Astrocyte (in vitro differentiated cells and primary cell): ENCODE data around the gene LINC00632. TPM values are rescaled to one million over a fixed set of nuclear protein-coding genes. Genes with fewer than 3 reads are reported as not detected.

Experiments used
- DNase-seq: peaks from one replicate; pipeline ENCODE4 v3.0.0-alpha.2; 2010; ENCODE audit warnings: low read depth
- FAIRE-seq: peaks from 2 replicates; lab custom pipeline; 2011; peaks lifted over from hg19 to GRCh38; lab: Jason Lieb, UNC
- H2AFZ ChIP-seq: 2 replicates; pipeline ENCODE4 v1.6.0; 2012; ENCODE audit warnings: low read depth, low read length, inconsistent platforms
- H3K27ac ChIP-seq: 2 replicates; pipeline ENCODE4 v1.5.1; 2011; ENCODE audit warnings: low read depth, low read length, inconsistent platforms
- H3K27me3 ChIP-seq: 2 replicates; pipeline ENCODE4 v1.6.0; 2011; ENCODE audit warnings: low read length, inconsistent platforms; ENCODE audit not compliant: insufficient read depth
- H3K36me3 ChIP-seq: 2 replicates; pipeline ENCODE4 v1.5.1; 2011; ENCODE audit warnings: low read length, inconsistent platforms; ENCODE audit not compliant: insufficient read depth
- H3K4me1 ChIP-seq: 2 replicates; pipeline ENCODE4 v1.5.1; 2011; ENCODE audit warnings: low read length, inconsistent platforms; ENCODE audit not compliant: insufficient read depth
- H3K4me2 ChIP-seq: 2 replicates; pipeline ENCODE4 v1.6.0; 2012; ENCODE audit warnings: low read length, inconsistent platforms
- H3K4me3 ChIP-seq: 2 replicates; pipeline ENCODE4 v1.5.1; 2011; ENCODE audit warnings: low read depth, mild to moderate bottlenecking, low read length, inconsistent platforms; ENCODE audit not compliant: insufficient read depth
- H3K79me2 ChIP-seq: 2 replicates; pipeline ENCODE4 v1.6.0; 2012; ENCODE audit warnings: mild to moderate bottlenecking, low read length, inconsistent platforms; ENCODE audit not compliant: insufficient read depth
- H3K9ac ChIP-seq: 2 replicates; pipeline ENCODE4 v1.6.0; 2012; ENCODE audit warnings: mild to moderate bottlenecking, low read length, inconsistent platforms
- H3K9me3 ChIP-seq: 2 replicates; pipeline ENCODE4 v1.5.1; 2012; ENCODE audit warnings: low read depth, mild to moderate bottlenecking, low read length, inconsistent platforms; ENCODE audit not compliant: insufficient read depth
- H4K20me1 ChIP-seq: 2 replicates; pipeline ENCODE4 v1.6.0; 2012; ENCODE audit warnings: low read length, inconsistent platforms; ENCODE audit not compliant: insufficient read depth
- H3K27ac Mint-ChIP-seq: one replicate; pipeline ENCODE4 v1.8.0; 2021; ENCODE audit warnings: mild to moderate bottlenecking, mixed read lengths; ENCODE audit not compliant: unreplicated experiment
- H3K27me3 Mint-ChIP-seq: one replicate; pipeline ENCODE4 v1.8.0; 2021; ENCODE audit warnings: low read depth, mixed read lengths; ENCODE audit not compliant: unreplicated experiment
- H3K36me3 Mint-ChIP-seq: one replicate; pipeline ENCODE4 v1.8.0; 2021; ENCODE audit warnings: low read depth, mixed read lengths; ENCODE audit not compliant: unreplicated experiment
- H3K4me1 Mint-ChIP-seq: one replicate; pipeline ENCODE4 v1.8.0; 2021; ENCODE audit warnings: low read depth, mixed read lengths; ENCODE audit not compliant: unreplicated experiment
- H3K4me3 Mint-ChIP-seq: one replicate; pipeline ENCODE4 v1.8.0; 2021; ENCODE audit warnings: mild to moderate bottlenecking, moderate library complexity, mixed read lengths; ENCODE audit not compliant: unreplicated experiment
- H3K9me3 Mint-ChIP-seq: one replicate; pipeline ENCODE4 v1.8.0; 2021; ENCODE audit warnings: mild to moderate bottlenecking, mixed read lengths; ENCODE audit not compliant: unreplicated experiment
- CTCF ChIP-seq: IDR thresholded peaks from 2 replicates; pipeline ENCODE4 v1.5.1; 2011; ENCODE audit warnings: low read depth, mild to moderate bottlenecking, inconsistent platforms, low read length, moderate library complexity; ENCODE audit not compliant: insufficient read depth
- EZH2 ChIP-seq: IDR thresholded peaks from 2 replicates; pipeline ENCODE4 v1.6.1; 2012; ENCODE audit warnings: mild to moderate bottlenecking, low read length, inconsistent platforms; ENCODE audit not compliant: insufficient read depth
- total RNA-seq: library from RNA; stranded (reverse); gene quantifications from 2 replicates; pipeline ENCODE4 v1.2.1, GENCODE V29; 2021

The LINC00632 gene
- total RNA-seq, 1 donor from 2014 or later, result 318 TPM

GRCh38 chrX:140724736-140725135 lies 15.2 kb downstream of the LINC00632 start:
- no peak for FAIRE-seq
- no peaks in the 10 kb centered on the region for H3K27me3 Mint-ChIP-seq
- H3K36me3 Mint-ChIP-seq, result no peaks in the 10 kb centered on the region
- Histone ChIP-seq H4K20me1 (no peaks in the 10 kb centered on the region), H3K36me3 (no peaks in the 10 kb centered on the region), H3K27ac (no peak overlapping the region), H3K4me3 (no peak overlapping the region), H3K9ac (no peak overlapping the region), H3K4me2 (no peak overlapping the region), H3K27me3 (no peaks in the 10 kb centered on the region), H3K79me2 (no peaks in the 10 kb centered on the region), H3K4me1 (no peaks in the 10 kb centered on the region), H3K9me3 (no peaks in the 10 kb centered on the region), H2AFZ (no peak overlapping the region)
- no peaks in the 10 kb centered on the region for H3K4me1 Mint-ChIP-seq
- H3K4me3 Mint-ChIP-seq, result no peak overlapping the region
- DNase-seq, result peak; percentile 64
- no peaks in the 10 kb centered on the region for H3K9me3 Mint-ChIP-seq
- no peak overlapping the region for H3K27ac Mint-ChIP-seq
- no peak for TF ChIP-seq CTCF
- TF ChIP-seq EZH2, result no peak

GRCh38 chrX:140725500-140725899 lies 15.9 kb downstream of the LINC00632 start:
- Mint-ChIP-seq H3K36me3 (no peaks in the 10 kb centered on the region), H3K9me3 (no peaks in the 10 kb centered on the region), H3K4me3 (no peak overlapping the region), H3K4me1 (no peaks in the 10 kb centered on the region), H3K27ac (no peak overlapping the region), H3K27me3 (no peaks in the 10 kb centered on the region)
- Histone ChIP-seq H3K9me3 (no peaks in the 10 kb centered on the region), H3K4me2 (no peak overlapping the region), H3K79me2 (no peaks in the 10 kb centered on the region), H3K4me1 (no peaks in the 10 kb centered on the region), H3K9ac (no peak overlapping the region), H3K27ac (no peak overlapping the region), H4K20me1 (no peaks in the 10 kb centered on the region), H3K36me3 (no peaks in the 10 kb centered on the region), H2AFZ (no peak overlapping the region), H3K4me3 (no peak overlapping the region), H3K27me3 (no peaks in the 10 kb centered on the region)
- FAIRE-seq (no peak), DNase-seq (no peak)
- TF ChIP-seq EZH2 (no peak), CTCF (no peak)

- no peaks in the 10 kb centered on the region for H3K4me1 Mint-ChIP-seq
- Histone ChIP-seq H3K4me3 (no peak overlapping the region), H2AFZ (no peak overlapping the region), H3K27ac (no peak overlapping the region), H3K36me3 (no peaks in the 10 kb centered on the region), H3K4me1 (no peaks in the 10 kb centered on the region), H3K79me2 (no peaks in the 10 kb centered on the region), H3K27me3 (no peaks in the 10 kb centered on the region), H3K4me2 (no peak overlapping the region), H4K20me1 (no peaks in the 10 kb centered on the region), H3K9me3 (no peaks in the 10 kb centered on the region), H3K9ac (no peak overlapping the region)
- no peak overlapping the region for H3K27ac Mint-ChIP-seq
- no peaks in the 10 kb centered on the region for H3K9me3 Mint-ChIP-seq
- H3K27me3 Mint-ChIP-seq, result no peaks in the 10 kb centered on the region
- H3K4me3 Mint-ChIP-seq, result no peak overlapping the region
- H3K36me3 Mint-ChIP-seq, result no peaks in the 10 kb centered on the region
- FAIRE-seq (peak; percentile 100), DNase-seq (peak; percentile 13)
- peak; percentile 71 for TF ChIP-seq CTCF
- no peak for TF ChIP-seq EZH2
Measured at GRCh38 chrX:140733766-140734342, 24.3 kb downstream of the LINC00632 start.
